PC-9 (cell line): ENCODE data around the gene PPP2R2C. TPM values are rescaled to one million over a fixed set of nuclear protein-coding genes. Genes with fewer than 3 reads are reported as not detected.

Experiments
- BruUV-seq: library from RNA; stranded (reverse); fragments of 400-500 nt; replicated peaks from 2 replicates; lab custom pipeline; 2021; lab: Mats Ljungman, UMichigan
- CTCF ChIA-PET: fragments of 300-600 bp; sonication (Branson Sonifier 250); formaldehyde crosslinking; loops from one replicate; lab custom pipeline; 2022; ENCODE audit warnings: antibody characterized with exemption; lab: Charles Lee
- POLR2A ChIA-PET: fragments of 300-600 bp; sonication (Branson Sonifier 250); formaldehyde crosslinking; loops from one replicate; lab custom pipeline; 2022; ENCODE audit warnings: antibody characterized with exemption; ENCODE audit not compliant: unreplicated experiment; lab: Charles Lee
- DNase-seq, 2 experiments: peaks; one replicate each; pipeline versions ENCODE4 v3.0.0 to v3.0.0-alpha.2; 2015 to 2022; ENCODE audit warnings: mixed read lengths in 1 of 2
- H2AFZ ChIP-seq: fragments of 200-600 bp; sonication (generic); 2 replicates; pipeline ENCODE4 v1.8.1; 2017; ENCODE audit warnings: antibody characterized with exemption
- H3F3A ChIP-seq: fragments of 200-600 bp; sonication (generic); 2 replicates; pipeline ENCODE4 v1.8.1; 2017; ENCODE audit warnings: antibody characterized with exemption, mild to moderate bottlenecking, low read depth; ENCODE audit not compliant: insufficient read depth
- H3K27ac ChIP-seq: fragments of 200-600 bp; sonication (generic); 2 replicates; pipeline ENCODE4 v1.6.1; 2016; ENCODE audit warnings: mixed run types
- H3K27me3 ChIP-seq: fragments of 200-600 bp; sonication (generic); 2 replicates; pipeline ENCODE4 v1.6.1; 2016; ENCODE audit warnings: low read depth, mixed run types; ENCODE audit not compliant: insufficient read depth
- H3K36me3 ChIP-seq: fragments of 200-600 bp; sonication (generic); 2 replicates; pipeline ENCODE4 v1.6.1; 2016; ENCODE audit warnings: low read depth, mixed run types
- H3K4me1 ChIP-seq: fragments of 200-600 bp; sonication (generic); replicated peaks from 2 replicates; pipeline ENCODE4 v1.6.1; 2016; ENCODE audit warnings: mixed run types; ENCODE audit not compliant: insufficient read depth
- H3K4me2 ChIP-seq: fragments of 200-600 bp; sonication (generic); 2 replicates; pipeline ENCODE4 v1.6.1; 2017; ENCODE audit warnings: mixed run types
- H3K4me3 ChIP-seq: fragments of 200-600 bp; sonication (generic); 2 replicates; pipeline ENCODE4 v1.6.1; 2016; ENCODE audit warnings: mixed run types
- H3K79me2 ChIP-seq: fragments of 200-600 bp; sonication (generic); 2 replicates; pipeline ENCODE4 v1.6.1; 2017; ENCODE audit warnings: low read depth, mixed run types
- H3K9me2 ChIP-seq: fragments of 200-600 bp; sonication (generic); 2 replicates; pipeline ENCODE4 v1.8.1; 2017; ENCODE audit warnings: mild to moderate bottlenecking; ENCODE audit not compliant: insufficient read depth
- H3K9me3 ChIP-seq: fragments of 200-600 bp; sonication (generic); 2 replicates; pipeline ENCODE4 v1.8.1; 2016; ENCODE audit warnings: low read depth; ENCODE audit not compliant: insufficient read depth
- H4K20me1 ChIP-seq: fragments of 200-600 bp; sonication (generic); 2 replicates; pipeline ENCODE4 v1.8.1; 2017; ENCODE audit not compliant: insufficient read depth
- CTCF ChIP-seq: fragments of 200-600 bp; sonication (generic); conservative IDR thresholded peaks from 2 replicates; pipeline ENCODE4 v1.6.1; 2017; ENCODE audit warnings: mixed run types, antibody characterized with exemption, mild to moderate bottlenecking, moderate library complexity
- EZH2 ChIP-seq: fragments of 200-600 bp; sonication (generic); IDR thresholded peaks from 2 replicates; pipeline ENCODE4 v1.8.0; 2017; ENCODE audit warnings: antibody characterized with exemption, low read depth
- intact Hi-C: fragments of 100-400 bp; cut with micrococcal nuclease; formaldehyde crosslinking; loops from one replicate; pipeline ENCODE4 v1.10.0; 2022; ENCODE audit not compliant: unreplicated experiment
- total RNA-seq: library from RNA; stranded (reverse); gene quantifications from 2 replicates; pipeline ENCODE4 v1.2.3, GENCODE V29; 2021

The PPP2R2C gene
- total RNA-seq, 1 experiment from 2014 or later: 40.9 TPM

GRCh38 chr4:6366581-6366980 is 105.8 kb downstream of the PPP2R2C start:
- TF ChIP-seq CTCF (no peak), EZH2 (no peak)
- H3F3A ChIP-seq: no peaks in the 10 kb centered on the region
- H3K9me2 ChIP-seq: no peaks in the 10 kb centered on the region
- no peaks in the 10 kb centered on the region for H3K4me1 ChIP-seq
- intact Hi-C loops: no loop called here
- H3K36me3 ChIP-seq: no peaks in the 10 kb centered on the region
- H3K4me3 ChIP-seq: no peak overlapping the region
- ChIA-PET POLR2A (no interaction called here), CTCF (no interaction called here)
- no peak for DNase-seq
- no peaks in the 10 kb centered on the region for H3K9me3 ChIP-seq
- H4K20me1 ChIP-seq: no peaks in the 10 kb centered on the region
- BruUV-seq: no TSS peak
- H3K79me2 ChIP-seq: no peaks in the 10 kb centered on the region
- no peak overlapping the region for H2AFZ ChIP-seq
- no peak overlapping the region for H3K4me2 ChIP-seq
- no peak overlapping the region for H3K27ac ChIP-seq
- H3K27me3 ChIP-seq: no peaks in the 10 kb centered on the region

GRCh38 chr4:6365545-6366086 is 106.8 kb downstream of the PPP2R2C start:
- Histone ChIP-seq H3K9me3 (no peaks in the 10 kb centered on the region), H3K36me3 (no peaks in the 10 kb centered on the region), H4K20me1 (no peaks in the 10 kb centered on the region), H3F3A (no peaks in the 10 kb centered on the region), H2AFZ (no peak overlapping the region), H3K4me1 (no peaks in the 10 kb centered on the region), H3K4me3 (no peak overlapping the region), H3K4me2 (no peak overlapping the region), H3K27ac (no peak overlapping the region), H3K27me3 (no peaks in the 10 kb centered on the region), H3K79me2 (no peaks in the 10 kb centered on the region), H3K9me2 (no peaks in the 10 kb centered on the region)
- TF ChIP-seq CTCF (no peak), EZH2 (no peak)
- no TSS peak for BruUV-seq
- ChIA-PET CTCF (no interaction called here), POLR2A (no interaction called here)
- intact Hi-C loops: no loop called here
- DNase-seq: no peak

- Histone ChIP-seq H3F3A (no peaks in the 10 kb centered on the region), H3K9me3 (no peaks in the 10 kb centered on the region), H3K79me2 (no peaks in the 10 kb centered on the region), H3K9me2 (no peaks in the 10 kb centered on the region), H3K4me1 (no peaks in the 10 kb centered on the region), H4K20me1 (no peaks in the 10 kb centered on the region), H3K4me2 (no peak overlapping the region), H3K36me3 (no peaks in the 10 kb centered on the region), H3K4me3 (no peak overlapping the region), H2AFZ (no peak overlapping the region), H3K27me3 (no peaks in the 10 kb centered on the region), H3K27ac (no peak overlapping the region)
- ChIA-PET POLR2A (no interaction called here), CTCF (no interaction called here)
- BruUV-seq: no TSS peak
- DNase-seq: no peak
- intact Hi-C loops: no loop called here
- TF ChIP-seq EZH2 (no peak), CTCF (no peak)
Measured at GRCh38 chr4:6364581-6364980, 107.8 kb downstream of the PPP2R2C start.
